Measurements from ENCODE around the gene CHRNA9.

GRCh38 chr4:40331101-40331745, 3.9 kb upstream of the CHRNA9 start:
- TF ChIP-seq ATF2 (CRISPR knock-in tag; IDR thresholded peaks at IDR 0.05; ENCODE audit: borderline replicate concordance, low read depth) (no peak), CTCF (IDR thresholded peaks at IDR 0.05) (no peak), MXD4 (CRISPR knock-in tag; IDR thresholded peaks at IDR 0.05; ENCODE audit: borderline replicate concordance) (no peak), OVOL2 (CRISPR knock-in tag; IDR thresholded peaks at IDR 0.05; ENCODE audit: borderline replicate concordance) (no peak), ELF4 (CRISPR knock-in tag; IDR thresholded peaks at IDR 0.05; ENCODE audit: low read depth) (no peak), ETV6 (CRISPR knock-in tag; IDR thresholded peaks at IDR 0.05) (no peak), KAT7 (CRISPR knock-in tag; IDR thresholded peaks at IDR 0.05; ENCODE audit: borderline replicate concordance) (no peak), MAX (CRISPR knock-in tag; IDR thresholded peaks at IDR 0.05) (no peak)

Measured in WTC11 (cell line).